GM12878 (cell line): ENCODE measurements around the gene CYP2U1. TPM values are rescaled to one million over a fixed set of nuclear protein-coding genes. Genes with fewer than 3 reads are reported as not detected.

ENCODE experiments used
- ATAC-seq: fragments of 200-7000 bp; cut with Tn5 transposase; 3 replicates; pipeline ENCODE4 v1.9.1; 2020; ENCODE audit warnings: mild to moderate bottlenecking, moderate library complexity
- BruUV-seq: library from RNA; stranded (reverse); fragments of 400-500 nt; replicated peaks from 2 replicates; lab custom pipeline; 2021; lab: Mats Ljungman, UMichigan
- CTCF ChIA-PET: fragments of 300-600 bp; sonication (Branson Sonifier 250); formaldehyde crosslinking; extraction: SDS; loops from one replicate; lab custom pipeline; 2021; ENCODE audit warnings: inconsistent platforms; lab: Yijun Ruan, JAX
- POLR2A ChIA-PET: fragments of 350-600 bp; formaldehyde crosslinking; extraction: SDS; loops from one replicate; lab custom pipeline; 2021; ENCODE audit warnings: inconsistent platforms; lab: Charles Lee
- RAD21 ChIA-PET: fragments of 300-600 bp; sonication (Branson Sonifier 250); formaldehyde crosslinking; loops from one replicate; lab custom pipeline; 2023; ENCODE audit warnings: antibody characterized with exemption; ENCODE audit not compliant: unreplicated experiment; lab: Charles Lee
- SMC1A ChIA-PET: fragments of 300-600 bp; sonication (Branson Sonifier 250); formaldehyde crosslinking; loops from one replicate; lab custom pipeline; 2023; ENCODE audit not compliant: unreplicated experiment, uncharacterized antibody; lab: Charles Lee
- DNase-seq: peaks from one replicate; pipeline ENCODE4 v3.0.0-alpha.2; 2011; ENCODE audit warnings: low read depth, low spot score
- FAIRE-seq: peaks from 3 replicates; lab custom pipeline; 2011; peaks lifted over from hg19 to GRCh38; lab: Jason Lieb, UNC
- H2AFZ ChIP-seq: 2 replicates; pipeline ENCODE4 v1.6.0; 2011; ENCODE audit warnings: low read depth, low read length, control low read depth; ENCODE audit not compliant: control insufficient read depth
- H3K27ac ChIP-seq: 2 replicates; pipeline ENCODE4 v1.5.1; 2011; ENCODE audit warnings: control low read depth; ENCODE audit not compliant: control insufficient read depth, insufficient read depth
- H3K27me3 ChIP-seq, 2 experiments: replicated peaks in 1 of 2; 2 replicates each; pipeline versions ENCODE4 v1.6.0 to v1.6.1; 2011; ENCODE audit warnings: low read length in 1 of 2; ENCODE audit not compliant: control insufficient read depth in 2 of 2, insufficient read depth in 2 of 2
- H3K36me3 ChIP-seq, 2 experiments: 2 replicates each; pipeline ENCODE4 v1.5.1; 2011; ENCODE audit warnings: low read length in 1 of 2; ENCODE audit not compliant: control insufficient read depth in 2 of 2, insufficient read depth in 2 of 2
- H3K4me1 ChIP-seq: 2 replicates; pipeline ENCODE4 v1.6.1; 2011; ENCODE audit warnings: mild to moderate bottlenecking, low read length, moderate library complexity, mixed read lengths; ENCODE audit not compliant: control insufficient read depth, insufficient read depth
- H3K4me2 ChIP-seq: 2 replicates; pipeline ENCODE4 v1.6.0; 2011; ENCODE audit warnings: control low read depth; ENCODE audit not compliant: control insufficient read depth, insufficient read depth
- H3K4me3 ChIP-seq: fragments of 200-600 bp; sonication (generic); 2 replicates; pipeline ENCODE4 v1.5.1; 2016
- H3K79me2 ChIP-seq: 2 replicates; pipeline ENCODE4 v1.6.0; 2011; ENCODE audit warnings: low read length; ENCODE audit not compliant: control insufficient read depth, insufficient read depth
- H3K9ac ChIP-seq: 2 replicates; pipeline ENCODE4 v1.8.0; 2011; ENCODE audit warnings: low read length, control low read depth, mixed read lengths; ENCODE audit not compliant: control insufficient read depth, insufficient read depth
- H3K9me3 ChIP-seq: replicated peaks from 3 replicates; pipeline ENCODE4 v1.5.1; 2011; ENCODE audit warnings: mild to moderate bottlenecking, low read length; ENCODE audit not compliant: control insufficient read depth, insufficient read depth
- H4K20me1 ChIP-seq: 2 replicates; pipeline ENCODE4 v1.6.0; 2011; ENCODE audit not compliant: control insufficient read depth, insufficient read depth
- BHLHE40 ChIP-seq, 2 experiments: fragments of 450-650 bp in 1 of 2; IDR thresholded peaks; 2 replicates each; pipeline ENCODE4 v1.6.1; 2011 to 2017; ENCODE audit warnings: low read depth in 2 of 2, borderline replicate concordance in 1 of 2, improper control_type of control experiment in 1 of 2, low read length in 1 of 2, mild to moderate bottlenecking in 1 of 2
- BMI1 ChIP-seq: fragments of 450-650 bp; IDR thresholded peaks from 2 replicates; pipeline ENCODE4 v1.6.1; 2016; ENCODE audit warnings: mild to moderate bottlenecking, moderate library complexity, borderline replicate concordance
- CBX3 ChIP-seq: fragments of 200-600 bp; sonication (generic); IDR thresholded peaks from 2 replicates; pipeline ENCODE4 v1.6.1; 2016; ENCODE audit warnings: low read depth, borderline replicate concordance
- DPF2 ChIP-seq: fragments of 450-650 bp; IDR thresholded peaks from 2 replicates; pipeline ENCODE4 v1.6.1; 2017; ENCODE audit warnings: mild to moderate bottlenecking
- EZH2 ChIP-seq: IDR thresholded peaks from 2 replicates; pipeline ENCODE4 v1.6.1; 2012; ENCODE audit warnings: low read depth, mild to moderate bottlenecking, control low read depth, inconsistent platforms, low read length, borderline replicate concordance; ENCODE audit not compliant: control insufficient read depth
- FOXK2 ChIP-seq: fragments of 450-650 bp; IDR thresholded peaks from 2 replicates; pipeline ENCODE4 v1.6.1; 2017; ENCODE audit warnings: mild to moderate bottlenecking, moderate library complexity
- GATAD2B ChIP-seq: fragments of 450-650 bp; conservative IDR thresholded peaks from 2 replicates; pipeline ENCODE4 v1.6.1; 2017; ENCODE audit warnings: low read depth, mild to moderate bottlenecking, moderate library complexity
- HDAC2 ChIP-seq: fragments of 200-600 bp; sonication (generic); IDR thresholded peaks from 2 replicates; pipeline ENCODE4 v1.6.1; 2017
- IKZF1 ChIP-seq: fragments of 450-650 bp; conservative IDR thresholded peaks from 2 replicates; pipeline ENCODE4 v1.6.1; 2017; ENCODE audit warnings: antibody characterized with exemption, mild to moderate bottlenecking
- MAX ChIP-seq: IDR thresholded peaks from 2 replicates; pipeline ENCODE4 v1.6.1; 2012; ENCODE audit warnings: low read depth, low read length, improper control_type of control experiment
- NFIC ChIP-seq: IDR thresholded peaks from 2 replicates; pipeline ENCODE4 v1.6.1; 2012; ENCODE audit warnings: low read depth, mild to moderate bottlenecking, inconsistent platforms, low read length, moderate library complexity
- NFXL1 ChIP-seq: fragments of 450-650 bp; IDR thresholded peaks from 2 replicates; pipeline ENCODE4 v1.6.1; 2017; ENCODE audit warnings: antibody characterized with exemption, mild to moderate bottlenecking, borderline replicate concordance
- NRF1 ChIP-seq: conservative IDR thresholded peaks from 2 replicates; pipeline ENCODE4 v1.6.1; 2011; ENCODE audit warnings: mild to moderate bottlenecking, low read depth, low read length, improper control_type of control experiment
- RAD51 ChIP-seq: fragments of 450-650 bp; IDR thresholded peaks from 2 replicates; pipeline ENCODE4 v1.6.1; 2016; ENCODE audit warnings: moderate library complexity, mild to moderate bottlenecking, inconsistent platforms
- RCOR1 ChIP-seq: conservative IDR thresholded peaks from 2 replicates; pipeline ENCODE4 v1.6.1; 2012; ENCODE audit warnings: low read depth, low read length, improper control_type of control experiment
- SREBF2 ChIP-seq: IDR thresholded peaks from 2 replicates; pipeline ENCODE4 v1.6.1; 2012; ENCODE audit warnings: mild to moderate bottlenecking, low read length
- SUZ12 ChIP-seq: fragments of 200-600 bp; sonication (generic); IDR thresholded peaks from one replicate; pipeline ENCODE4 v1.6.1; 2018; ENCODE audit warnings: antibody characterized with exemption, mild to moderate bottlenecking; ENCODE audit not compliant: unreplicated experiment
- ZNF687 ChIP-seq: fragments of 450-650 bp; IDR thresholded peaks from 2 replicates; pipeline ENCODE4 v1.6.1; 2017; ENCODE audit warnings: mild to moderate bottlenecking, moderate library complexity
- WGBS: methylation state at CpG from one replicate; pipeline ENCODE4 v1.1.6; 2016; ENCODE audit warnings: low lambda C conversion rate; ENCODE audit not compliant: insufficient replicate concordance, insufficient coverage; ENCODE audit errors: missing lambda C conversion rate; 5-methylcytosine and 5-hydroxymethylcytosine counted together
- in situ Hi-C: fragments of 300-500 bp; cut with MboI; formaldehyde crosslinking; loops from 9 replicates; pipeline ENCODE4 v1.14.3; 2018; ENCODE audit warnings: mixed read lengths
- intact Hi-C: fragments of 100-400 bp; cut with micrococcal nuclease; formaldehyde crosslinking; loops from one replicate; pipeline ENCODE4 v1.14.2; 2022; ENCODE audit not compliant: unreplicated experiment
- polyA plus RNA-seq, 11 experiments: library from polyadenylated mRNA; depleted of rRNA in 4 of 11; unstranded in 6 of 11; stranded (reverse) in 5 of 11; fragments of >200 nt; fragmentation: Nextera tagmentation in 4 of 11; fragmentation: Illumina TruSeq in 1 of 11; extraction: Ambion mirVana in 4 of 11; extraction: Trizol in 1 of 11; gene quantifications; 1 replicate in 1 of 11; 2 replicates in 10 of 11; pipeline versions ENCODE4 v1.2.1 to v1.2.3, GENCODE V29; 2011 to 2016; ENCODE audit warnings: inconsistent platforms in 2 of 11, missing spikeins in 2 of 11, low read depth in 1 of 11
- total RNA-seq, 4 experiments: library from RNA; depleted of rRNA in 3 of 4; stranded (reverse); fragments of >200 nt in 3 of 4; fragmentation: Illumina TruSeq in 1 of 4; extraction: Trizol in 1 of 4; gene quantifications; 2 replicates each; pipeline versions ENCODE4 v1.2.1 to v1.2.3, GENCODE V29; 2013 to 2021

The CYP2U1 gene
- total and polyA plus RNA-seq, 10 of the 15 experiments (the other 5 are each of a cell fraction or from before 2014, with no cell fraction given) = 0.41 to 3.4 (median 2.9) TPM

- H3K4me2 ChIP-seq = no peak overlapping the region
These were observed 24.8 kb upstream of the CYP2U1 start for GRCh38 chr4:107906458-107907100.

More at GRCh38 chr4:107906458-107907100, 24.8 kb upstream of the CYP2U1 start:
- no peaks in the 10 kb centered on the region for H3K36me3 ChIP-seq
- CTCF ChIA-PET = interaction anchor here (2.3 kb wide), 1 partner anchor 148 kb away, joined by 9 read pairs; no protein-coding TSS in a partner anchor
- in situ Hi-C loops = no loop called here
- no TSS peak for BruUV-seq
- SMC1A ChIA-PET = no interaction called here
- TF ChIP-seq SUZ12 = no peak
- TF ChIP-seq DPF2 = no peak
- TF ChIP-seq ZNF687 = no peak
- TF ChIP-seq SREBF2 = no peak
- no peak for TF ChIP-seq FOXK2
- no peak for TF ChIP-seq EZH2
- TF ChIP-seq NFIC = no peak
- TF ChIP-seq BHLHE40 (IDR thresholded peaks at IDR 0.05; ENCODE audit: borderline replicate concordance in 1 of 2, low read depth in 2 of 2, low read length in 1 of 2) = no peak
- no peak for TF ChIP-seq BMI1
- TF ChIP-seq RAD51 = no peak
- TF ChIP-seq NFXL1 = no peak
- no peak for TF ChIP-seq NRF1
- TF ChIP-seq RCOR1 = no peak
- TF ChIP-seq CBX3 = no peak
- TF ChIP-seq HDAC2 = no peak
- no peak for TF ChIP-seq IKZF1
- no peak for TF ChIP-seq GATAD2B
- no peak for TF ChIP-seq MAX
- FAIRE-seq = no peak
- H3K9ac ChIP-seq = no peak overlapping the region
- no peak overlapping the region for H2AFZ ChIP-seq
- H3K4me1 ChIP-seq = no peaks in the 10 kb centered on the region
- no peaks in the 10 kb centered on the region for H3K79me2 ChIP-seq
- no peak for ATAC-seq
- H4K20me1 ChIP-seq = no peaks in the 10 kb centered on the region
- H3K27me3 ChIP-seq = no peaks in the 10 kb centered on the region
- H3K9me3 ChIP-seq = peaks cover 2% of the 10 kb centered on the region; the same call in 2 of the 3 replicates
- POLR2A ChIA-PET = no interaction called here
- RAD21 ChIA-PET = no interaction called here
- intact Hi-C loops = no loop called here
- DNase-seq = no peak
- no peak overlapping the region for H3K27ac ChIP-seq
- WGBS = 39% methylated on average over 4 of the region's 4 CpGs
- H3K4me3 ChIP-seq = no peak overlapping the region
